ENCODE results near the gene DAD1. TPM values are rescaled to one million over a fixed set of nuclear protein-coding genes. Genes with fewer than 3 reads are reported as not detected.

Gene DAD1
- total RNA-seq, 1 donor from 2014 or later: 185 TPM

GRCh38 chr14:22518073-22518472 is 71.0 kb downstream of the DAD1 start:
- H3K9ac ChIP-seq: no peak overlapping the region
- TF ChIP-seq EZH2 (IDR thresholded peaks at IDR 0.05) (no peak), EZH2phosphoT487 (IDR thresholded peaks at IDR 0.05) (no peak), CTCF (IDR thresholded peaks at IDR 0.05) (no peak)
- H3K4me3 ChIP-seq: no peak overlapping the region
- Mint-ChIP-seq H3K27me3 (ENCODE audit: insufficient read depth, low read depth) (peaks cover 4% of the 10 kb centered on the region), H3K27ac (peak overlapping the region; percentile 77), H3K4me1 (peaks cover 50% of the 10 kb centered on the region), H3K9me3 (peaks cover 4% of the 10 kb centered on the region), H3K4me3 (no peak overlapping the region), H3K36me3 (peaks cover 3% of the 10 kb centered on the region)
- H2AFZ ChIP-seq (replicated peaks): no peak overlapping the region
- no peaks in the 10 kb centered on the region for H3K27me3 ChIP-seq
- peak overlapping the region; percentile 46 for H3K27ac ChIP-seq
- H3K4me2 ChIP-seq: peak overlapping the region; percentile 37
- H4K20me1 ChIP-seq (ENCODE audit: low read depth): no peaks in the 10 kb centered on the region
- H3K9me3 ChIP-seq (ENCODE audit: low read depth): no peaks in the 10 kb centered on the region
- peaks cover 22% of the 10 kb centered on the region for H3K4me1 ChIP-seq
- peak; percentile 76 for DNase-seq (ENCODE audit: low spot score)
- H3K36me3 ChIP-seq: no peaks in the 10 kb centered on the region
- no peaks in the 10 kb centered on the region for H3K79me2 ChIP-seq (ENCODE audit: low read depth)
- H3F3A ChIP-seq (ENCODE audit: low read depth): peaks cover 22% of the 10 kb centered on the region

- TF ChIP-seq CTCF (IDR thresholded peaks at IDR 0.05) (no peak), EZH2 (IDR thresholded peaks at IDR 0.05) (no peak), EZH2phosphoT487 (IDR thresholded peaks at IDR 0.05) (no peak)
- Histone ChIP-seq H3K27ac (no peak overlapping the region), H3F3A (ENCODE audit: low read depth) (peaks cover 22% of the 10 kb centered on the region), H3K27me3 (no peaks in the 10 kb centered on the region), H4K20me1 (ENCODE audit: low read depth) (no peaks in the 10 kb centered on the region), H3K36me3 (no peaks in the 10 kb centered on the region), H3K4me1 (peaks cover 23% of the 10 kb centered on the region), H3K9me3 (ENCODE audit: low read depth) (no peaks in the 10 kb centered on the region), H3K9ac (no peak overlapping the region), H3K79me2 (ENCODE audit: low read depth) (no peaks in the 10 kb centered on the region), H3K4me3 (no peak overlapping the region), H3K4me2 (peak overlapping the region; percentile 37), H2AFZ (replicated peaks) (no peak overlapping the region)
- peak overlapping the region; percentile 77 for H3K27ac Mint-ChIP-seq
- H3K27me3 Mint-ChIP-seq (ENCODE audit: insufficient read depth, low read depth): peaks cover 4% of the 10 kb centered on the region
- H3K4me1 Mint-ChIP-seq: peaks cover 56% of the 10 kb centered on the region
- H3K9me3 Mint-ChIP-seq: peaks cover 4% of the 10 kb centered on the region
- peak overlapping the region; percentile 6 for H3K4me3 Mint-ChIP-seq
- DNase-seq (ENCODE audit: low spot score): no peak
- H3K36me3 Mint-ChIP-seq: peaks cover 3% of the 10 kb centered on the region
Observed at GRCh38 chr14:22517117-22517720, 71.8 kb downstream of the DAD1 start.

GRCh38 chr14:22515929-22516328 is 73.1 kb downstream of the DAD1 start:
- Mint-ChIP-seq H3K4me3 (no peak overlapping the region), H3K4me1 (peaks cover 62% of the 10 kb centered on the region), H3K9me3 (peaks cover 4% of the 10 kb centered on the region), H3K27me3 (ENCODE audit: insufficient read depth, low read depth) (peaks cover 4% of the 10 kb centered on the region), H3K27ac (no peak overlapping the region), H3K36me3 (peaks cover 3% of the 10 kb centered on the region)
- H3K27me3 ChIP-seq: no peaks in the 10 kb centered on the region
- TF ChIP-seq EZH2 (IDR thresholded peaks at IDR 0.05) (no peak), EZH2phosphoT487 (IDR thresholded peaks at IDR 0.05) (no peak), CTCF (IDR thresholded peaks at IDR 0.05) (no peak)
- no peak overlapping the region for H3K4me3 ChIP-seq
- H3F3A ChIP-seq (ENCODE audit: low read depth): peaks cover 22% of the 10 kb centered on the region
- H3K79me2 ChIP-seq (ENCODE audit: low read depth): no peaks in the 10 kb centered on the region
- no peak overlapping the region for H2AFZ ChIP-seq (replicated peaks)
- no peak overlapping the region for H3K9ac ChIP-seq
- H3K9me3 ChIP-seq (ENCODE audit: low read depth): no peaks in the 10 kb centered on the region
- no peak for DNase-seq (ENCODE audit: low spot score)
- H3K36me3 ChIP-seq: no peaks in the 10 kb centered on the region
- peaks cover 23% of the 10 kb centered on the region for H3K4me1 ChIP-seq
- H3K4me2 ChIP-seq: no peak overlapping the region
- no peak overlapping the region for H3K27ac ChIP-seq
- H4K20me1 ChIP-seq (ENCODE audit: low read depth): no peaks in the 10 kb centered on the region

Small RNA genes within 50 kb of the gene (small RNA-seq; reads per million reads assigned to genes)
- gene TRAJ1: not detected
- gene TRAJ10: not detected
- gene TRAJ11: not detected
- gene TRAJ12: not detected
- not detected for gene TRAJ13
- not detected for gene TRAJ14
- not detected for gene TRAJ16
- gene TRAJ17: not detected
- not detected for gene TRAJ18
- not detected for gene TRAJ19
- gene TRAJ2: not detected
- gene TRAJ20: not detected
- gene TRAJ21: not detected
- gene TRAJ22: not detected
- not detected for gene TRAJ23
- not detected for gene TRAJ24
- not detected for gene TRAJ25
- gene TRAJ26: not detected
- not detected for gene TRAJ27
- gene TRAJ28: not detected
- gene TRAJ3: not detected
- not detected for gene TRAJ4
- not detected for gene TRAJ5
- gene TRAJ6: not detected
- gene TRAJ7: not detected
- not detected for gene TRAJ8
- not detected for gene TRAJ9

Other genes with a start within 250 kb of the DAD1 start
- gene ABHD4, start 9.1 kb upstream of the DAD1 start, total RNA-seq (ENCODE audit: low replicate concordance): 9.3 and 13.3 TPM in 2 replicates
- not detected in 2 replicates for gene OR6J1, start 55.1 kb upstream of the DAD1 start, total RNA-seq (ENCODE audit: low replicate concordance)
- 101 and 116 TPM in 2 replicates for gene OXA1L, start 177.5 kb upstream of the DAD1 start, total RNA-seq (ENCODE audit: low replicate concordance)
- 2.8 and 5.6 TPM in 2 replicates for gene SLC7A7, start 226.2 kb upstream of the DAD1 start, total RNA-seq (ENCODE audit: low replicate concordance)
- gene MRPL52, start 240.7 kb upstream of the DAD1 start, total RNA-seq (ENCODE audit: low replicate concordance): 28.1 and 71.5 TPM in 2 replicates
- gene MMP14, start 247.4 kb upstream of the DAD1 start, total RNA-seq (ENCODE audit: low replicate concordance): 15.1 and 25.2 TPM in 2 replicates

All from neural progenitor cell (in vitro differentiated cells).